ENCODE measurements around the gene WWC1. TPM values are rescaled to one million over a fixed set of nuclear protein-coding genes. Genes with fewer than 3 reads are reported as not detected.

The WWC1 gene
- total RNA-seq, 1 donor from 2014 or later: 48.6 TPM

- Histone ChIP-seq H3K27me3 (ENCODE audit: insufficient read depth, low read length) (no peaks in the 10 kb centered on the region), H3K9ac (ENCODE audit: low read length) (no peak overlapping the region), H4K20me1 (ENCODE audit: insufficient read depth, low read length) (peaks cover 27% of the 10 kb centered on the region), H2AFZ (ENCODE audit: low read depth, low read length) (no peak overlapping the region), H3K4me2 (ENCODE audit: low read length) (no peak overlapping the region), H3K79me2 (ENCODE audit: insufficient read depth, low read length) (no peaks in the 10 kb centered on the region), H3K36me3 (ENCODE audit: insufficient read depth, low read length) (peaks cover 82% of the 10 kb centered on the region), H3K4me1 (ENCODE audit: insufficient read depth, low read length) (no peaks in the 10 kb centered on the region), H3K4me3 (ENCODE audit: insufficient read depth, low read depth, low read length) (no peak overlapping the region), H3K9me3 (ENCODE audit: insufficient read depth, low read depth, low read length) (no peaks in the 10 kb centered on the region), H3K27ac (ENCODE audit: low read depth, low read length) (no peak overlapping the region)
- Mint-ChIP-seq H3K36me3 (ENCODE audit: low read depth, unreplicated experiment) (peaks cover 39% of the 10 kb centered on the region), H3K4me1 (ENCODE audit: low read depth, unreplicated experiment) (no peaks in the 10 kb centered on the region), H3K27me3 (ENCODE audit: low read depth, unreplicated experiment) (no peaks in the 10 kb centered on the region), H3K27ac (ENCODE audit: unreplicated experiment) (no peak overlapping the region), H3K9me3 (ENCODE audit: unreplicated experiment) (no peaks in the 10 kb centered on the region), H3K4me3 (ENCODE audit: unreplicated experiment) (no peak overlapping the region)
- TF ChIP-seq CTCF (IDR thresholded peaks at IDR 0.05; ENCODE audit: insufficient read depth, low read depth, low read length): no peak
- no peak for TF ChIP-seq EZH2 (IDR thresholded peaks at IDR 0.05; ENCODE audit: insufficient read depth, low read length)
- FAIRE-seq (no peak), DNase-seq (ENCODE audit: low read depth) (no peak)
These were observed 222.5 kb downstream of the WWC1 start for GRCh38 chr5:168513861-168514428.

Other genes starting within 250 kb of the WWC1 start
- gene RARS1, start 194.8 kb downstream of the WWC1 start, total RNA-seq: 139 and 143 TPM in 2 replicates
- gene FBLL1, start 237.7 kb downstream of the WWC1 start, total RNA-seq: 3.3 and 4.5 TPM in 2 replicates